ENCODE measurements around the gene RNF223. TPM values are rescaled to one million over a fixed set of nuclear protein-coding genes. Genes with fewer than 3 reads are reported as not detected.

RNF223 gene
- total and polyA plus RNA-seq, 2 donors: 0.05 to 0.37 TPM

- DNase-seq (ENCODE audit: low read depth in 6 of 9, low spot score in 9 of 9): no peak
- H3K4me3 ChIP-seq (ENCODE audit: low read length in 2 of 2): no peak overlapping the region
- peaks cover 5 to 18% of the 10 kb centered on the region in 2 donors for H3K9me3 ChIP-seq (ENCODE audit: control insufficient read depth in 2 of 2, insufficient read depth in 1 of 2, low read length in 1 of 2)
- H3K36me3 ChIP-seq (ENCODE audit: control insufficient read depth in 2 of 2, insufficient read depth in 2 of 2, low read length in 1 of 2): peaks cover 1 to 2% of the 10 kb centered on the region in 2 donors
- WGBS: 92% methylated on average over 33 of the region's 33 CpGs
- H3K27ac ChIP-seq (ENCODE audit: low read depth in 1 of 2, low read length in 1 of 2): no peak overlapping the region
- peaks cover 20 to 68% of the 10 kb centered on the region in 2 donors for H3K27me3 ChIP-seq (ENCODE audit: control insufficient read depth in 2 of 2, insufficient read depth in 1 of 2, low read length in 1 of 2)
- H3K4me1 ChIP-seq (ENCODE audit: control insufficient read depth in 2 of 2, insufficient read depth in 2 of 2, low read length in 2 of 2): peaks cover 9 to 23% of the 10 kb centered on the region in 2 donors
Measured at GRCh38 chr1:1118011-1118875, 44.1 kb upstream of the RNF223 start.

GRCh38 chr1:1117469-1117831, 43.3 kb upstream of the RNF223 start:
- no peak overlapping the region for H3K27ac ChIP-seq (ENCODE audit: low read depth in 1 of 2, low read length in 1 of 2)
- DNase-seq (ENCODE audit: low read depth in 6 of 9, low spot score in 9 of 9): no peak
- peaks cover 3 to 4% of the 10 kb centered on the region in 2 donors for H3K36me3 ChIP-seq (ENCODE audit: control insufficient read depth in 2 of 2, insufficient read depth in 2 of 2, low read length in 1 of 2)
- 66% methylated on average over 20 of the region's 20 CpGs for WGBS
- peaks cover 20 to 61% of the 10 kb centered on the region in 2 donors for H3K27me3 ChIP-seq (ENCODE audit: control insufficient read depth in 2 of 2, insufficient read depth in 1 of 2, low read length in 1 of 2)
- no peak overlapping the region for H3K4me3 ChIP-seq (ENCODE audit: low read length in 2 of 2)
- peaks cover 7 to 22% of the 10 kb centered on the region in 2 donors for H3K9me3 ChIP-seq (ENCODE audit: control insufficient read depth in 2 of 2, insufficient read depth in 1 of 2, low read length in 1 of 2)
- H3K4me1 ChIP-seq (ENCODE audit: control insufficient read depth in 2 of 2, insufficient read depth in 2 of 2, low read length in 2 of 2): peaks cover 9 to 17% of the 10 kb centered on the region in 2 donors

GRCh38 chr1:1116701-1117468, 42.8 kb upstream of the RNF223 start:
- WGBS: 11% methylated on average over 47 of the region's 47 CpGs
- peaks cover 20 to 55% of the 10 kb centered on the region in 2 donors for H3K27me3 ChIP-seq (ENCODE audit: control insufficient read depth in 2 of 2, insufficient read depth in 1 of 2, low read length in 1 of 2)
- peaks cover 9 to 11% of the 10 kb centered on the region in 2 donors for H3K4me1 ChIP-seq (ENCODE audit: control insufficient read depth in 2 of 2, insufficient read depth in 2 of 2, low read length in 2 of 2)
- DNase-seq (ENCODE audit: low read depth in 6 of 9, low spot score in 9 of 9): peak in 1 of 9 donors; percentile 25
- H3K4me3 ChIP-seq (ENCODE audit: low read length in 2 of 2): peak overlapping the region in 1 of 2 donors; percentile 88
- peaks cover 8 to 28% of the 10 kb centered on the region in 2 donors for H3K9me3 ChIP-seq (ENCODE audit: control insufficient read depth in 2 of 2, insufficient read depth in 1 of 2, low read length in 1 of 2)
- H3K36me3 ChIP-seq (ENCODE audit: control insufficient read depth in 2 of 2, insufficient read depth in 2 of 2, low read length in 1 of 2): peaks cover 6 to 7% of the 10 kb centered on the region in 2 donors
- H3K27ac ChIP-seq (ENCODE audit: low read depth in 1 of 2, low read length in 1 of 2): no peak overlapping the region

GRCh38 chr1:1115786-1116700, 41.9 kb upstream of the RNF223 start, which contains the start of gene C1orf159:
Gene C1orf159 (minus strand): TSS chr1:1116089. CDS start chr1:1091543, 24,546 bp downstream.
- DNase-seq (ENCODE audit: low read depth in 6 of 9, low spot score in 9 of 9): peak; percentile 85 to 99 (median 98)
- no peak within 1 kb of the TSS for H3K27ac ChIP-seq (ENCODE audit: low read depth in 1 of 2, low read length in 1 of 2)
- H3K4me1 ChIP-seq (ENCODE audit: control insufficient read depth in 2 of 2, insufficient read depth in 2 of 2, low read length in 2 of 2): peaks cover 8 to 9% of the 10 kb centered on the region in 2 donors
- H3K36me3 ChIP-seq (ENCODE audit: control insufficient read depth in 2 of 2, insufficient read depth in 2 of 2, low read length in 1 of 2): peaks cover 6 to 8% of the 10 kb centered on the region in 2 donors
- under 1% methylated on average over 128 of the region's 128 CpGs for WGBS
- H3K9me3 ChIP-seq (ENCODE audit: control insufficient read depth in 2 of 2, insufficient read depth in 1 of 2, low read length in 1 of 2): peaks cover 8 to 28% of the 10 kb centered on the region in 2 donors
- H3K27me3 ChIP-seq (ENCODE audit: control insufficient read depth in 2 of 2, insufficient read depth in 1 of 2, low read length in 1 of 2): peaks cover 17 to 50% of the 10 kb centered on the region in 2 donors
- H3K4me3 ChIP-seq (ENCODE audit: low read length in 2 of 2): peak within 1 kb of the TSS; percentile 49 to 88

- H3K9me3 ChIP-seq (ENCODE audit: control insufficient read depth in 2 of 2, insufficient read depth in 1 of 2, low read length in 1 of 2): peaks cover 8 to 28% of the 10 kb centered on the region in 2 donors
- no peak for DNase-seq (ENCODE audit: low read depth in 6 of 9, low spot score in 9 of 9)
- peaks cover 8 to 9% of the 10 kb centered on the region in 2 donors for H3K4me1 ChIP-seq (ENCODE audit: control insufficient read depth in 2 of 2, insufficient read depth in 2 of 2, low read length in 2 of 2)
- peak overlapping the region; percentile 49 to 88 for H3K4me3 ChIP-seq (ENCODE audit: low read length in 2 of 2)
- H3K27ac ChIP-seq (ENCODE audit: low read depth in 1 of 2, low read length in 1 of 2): no peak overlapping the region
- peaks cover 17 to 44% of the 10 kb centered on the region in 2 donors for H3K27me3 ChIP-seq (ENCODE audit: control insufficient read depth in 2 of 2, insufficient read depth in 1 of 2, low read length in 1 of 2)
- peaks cover 6 to 8% of the 10 kb centered on the region in 2 donors for H3K36me3 ChIP-seq (ENCODE audit: control insufficient read depth in 2 of 2, insufficient read depth in 2 of 2, low read length in 1 of 2)
- 6% methylated on average over 40 of the region's 41 CpGs for WGBS
Measured at GRCh38 chr1:1115136-1115785, 41.2 kb upstream of the RNF223 start.

GRCh38 chr1:1114431-1114830, 40.3 kb upstream of the RNF223 start:
- no peak overlapping the region for H3K4me3 ChIP-seq (ENCODE audit: low read length in 2 of 2)
- H3K27ac ChIP-seq (ENCODE audit: low read depth in 1 of 2, low read length in 1 of 2): no peak overlapping the region
- H3K27me3 ChIP-seq (ENCODE audit: control insufficient read depth in 2 of 2, insufficient read depth in 1 of 2, low read length in 1 of 2): peaks cover 14 to 36% of the 10 kb centered on the region in 2 donors
- H3K36me3 ChIP-seq (ENCODE audit: control insufficient read depth in 2 of 2, insufficient read depth in 2 of 2, low read length in 1 of 2): peaks cover 6 to 8% of the 10 kb centered on the region in 2 donors
- peaks cover 8 to 9% of the 10 kb centered on the region in 2 donors for H3K4me1 ChIP-seq (ENCODE audit: control insufficient read depth in 2 of 2, insufficient read depth in 2 of 2, low read length in 2 of 2)
- 97% methylated on average over 13 of the region's 13 CpGs for WGBS
- no peak for DNase-seq (ENCODE audit: low read depth in 6 of 9, low spot score in 9 of 9)
- H3K9me3 ChIP-seq (ENCODE audit: control insufficient read depth in 2 of 2, insufficient read depth in 1 of 2, low read length in 1 of 2): peaks cover 8 to 28% of the 10 kb centered on the region in 2 donors

GRCh38 chr1:1112237-1112985, 38.3 kb upstream of the RNF223 start:
- DNase-seq (ENCODE audit: low read depth in 6 of 9, low spot score in 9 of 9): no peak
- Histone ChIP-seq H3K27ac (ENCODE audit: low read depth in 1 of 2, low read length in 1 of 2) (no peak overlapping the region), H3K9me3 (ENCODE audit: control insufficient read depth in 2 of 2, insufficient read depth in 1 of 2, low read length in 1 of 2) (peaks cover 8 to 28% of the 10 kb centered on the region in 2 donors), H3K27me3 (ENCODE audit: control insufficient read depth in 2 of 2, insufficient read depth in 1 of 2, low read length in 1 of 2) (peaks cover 3 to 17% of the 10 kb centered on the region in 2 donors), H3K4me1 (ENCODE audit: control insufficient read depth in 2 of 2, insufficient read depth in 2 of 2, low read length in 2 of 2) (peaks cover 8 to 9% of the 10 kb centered on the region in 2 donors), H3K4me3 (ENCODE audit: low read length in 2 of 2) (no peak overlapping the region), H3K36me3 (ENCODE audit: control insufficient read depth in 2 of 2, insufficient read depth in 2 of 2, low read length in 1 of 2) (peaks cover 6 to 8% of the 10 kb centered on the region in 2 donors)
- over 99% methylated on average over 30 of the region's 30 CpGs for WGBS
